GM12878 (cell line): Measurements from ENCODE around the gene LMF2.

Experiments used
- CTCF ChIP-seq, 3 experiments: IDR thresholded peaks in 2 of 3; conservative IDR thresholded peaks in 1 of 3; 2 replicates each; pipeline ENCODE4 v1.5.1; 2011; ENCODE audit warnings: low read depth in 3 of 3, low read length in 3 of 3, mild to moderate bottlenecking in 3 of 3, control low read depth in 2 of 3, moderate library complexity in 2 of 3, inconsistent platforms in 1 of 3, mixed read lengths in 1 of 3; ENCODE audit not compliant: control insufficient read depth in 2 of 3, insufficient read depth in 1 of 3; ENCODE audit errors: extremely low read depth in 1 of 3
- HDAC2 ChIP-seq: fragments of 200-600 bp; sonication (generic); IDR thresholded peaks from 2 replicates; pipeline ENCODE4 v1.6.1; 2017
- NFYA ChIP-seq: IDR thresholded peaks from 2 replicates; pipeline ENCODE4 v1.6.1; 2011; ENCODE audit warnings: low read depth, mild to moderate bottlenecking, low read length, improper control_type of control experiment, borderline replicate concordance
- NKRF ChIP-seq: fragments of 450-650 bp; conservative IDR thresholded peaks from 2 replicates; pipeline ENCODE4 v1.6.1; 2017; ENCODE audit warnings: mild to moderate bottlenecking, moderate library complexity
- POLR2A ChIP-seq: IDR thresholded peaks from 2 replicates; pipeline ENCODE4 v1.6.1; 2011; ENCODE audit warnings: low read depth, mild to moderate bottlenecking, low read length
- POLR2AphosphoS5 ChIP-seq: IDR thresholded peaks from 2 replicates; pipeline ENCODE4 v1.6.1; 2011; ENCODE audit warnings: mild to moderate bottlenecking, low read length, inconsistent platforms
- RAD21 ChIP-seq: IDR thresholded peaks from 2 replicates; pipeline ENCODE4 v1.6.1; 2011; ENCODE audit warnings: mild to moderate bottlenecking, low read depth, low read length, moderate library complexity; ENCODE audit not compliant: insufficient read depth
- RB1 ChIP-seq: fragments of 450-650 bp; formaldehyde crosslinking; IDR thresholded peaks from 2 replicates; pipeline ENCODE4 v1.6.1; 2017; ENCODE audit warnings: mild to moderate bottlenecking, borderline replicate concordance
- RCOR1 ChIP-seq: conservative IDR thresholded peaks from 2 replicates; pipeline ENCODE4 v1.6.1; 2012; ENCODE audit warnings: low read depth, low read length, improper control_type of control experiment
- RELA ChIP-seq: fragments of 450-650 bp; IDR thresholded peaks from 2 replicates; pipeline ENCODE4 v1.8.0; 2014; ENCODE audit warnings: borderline replicate concordance; ENCODE audit not compliant: partially characterized antibody
- REST ChIP-seq: IDR thresholded peaks from 2 replicates; pipeline ENCODE4 v1.6.1; 2012; ENCODE audit warnings: mild to moderate bottlenecking, low read depth, low read length
- SPI1 ChIP-seq: IDR thresholded peaks from 2 replicates; pipeline ENCODE4 v1.6.1; 2011; ENCODE audit warnings: low read depth, mild to moderate bottlenecking, low read length, moderate library complexity, borderline replicate concordance; ENCODE audit not compliant: insufficient read depth
- SUZ12 ChIP-seq: fragments of 200-600 bp; sonication (generic); IDR thresholded peaks from one replicate; pipeline ENCODE4 v1.6.1; 2018; ENCODE audit warnings: antibody characterized with exemption, mild to moderate bottlenecking; ENCODE audit not compliant: unreplicated experiment

GRCh38 chr22:50521710-50522109 lies 14.2 kb upstream of the LMF2 start:
- no peak for TF ChIP-seq REST
- no peak for TF ChIP-seq CTCF (IDR thresholded peaks at IDR 0.05 in 2 of 3, conservative IDR thresholded peaks at IDR 0.05 in 1 of 3; ENCODE audit: control insufficient read depth in 2 of 3, extremely low read depth in 1 of 3, insufficient read depth in 1 of 3, low read depth in 3 of 3, low read length in 3 of 3)
- no peak for TF ChIP-seq RELA
- TF ChIP-seq HDAC2, result no peak
- no peak for TF ChIP-seq RB1
- no peak for TF ChIP-seq NKRF
- no peak for TF ChIP-seq POLR2AphosphoS5
- no peak for TF ChIP-seq NFYA
- no peak for TF ChIP-seq RCOR1
- TF ChIP-seq RAD21, result no peak
- no peak for TF ChIP-seq SUZ12
- TF ChIP-seq POLR2A, result no peak
- TF ChIP-seq SPI1, result no peak
